Daoy (cell line): ENCODE results near the gene ARL6IP4. TPM values are rescaled to one million over a fixed set of nuclear protein-coding genes. Genes with fewer than 3 reads are reported as not detected.

Experiments
- DNase-seq: peaks from one replicate; pipeline ENCODE4 v3.0.0-alpha.2; 2015; ENCODE audit warnings: low read depth
- total RNA-seq: library from RNA; depleted of rRNA; stranded (reverse); fragments of >200 nt; shearing (Covaris generic); gene quantifications from 2 replicates; pipeline ENCODE4 v1.2.3, GENCODE V29; 2014; rRNA removed

ARL6IP4 gene
- 252 and 278 TPM in 2 replicates for total RNA-seq

GRCh38 chr12:122980183-122981035 is at the start of gene ARL6IP4:
ARL6IP4 (plus strand) TSS chr12:122980681; CDS start chr12:122981140, 459 bp downstream.
- DNase-seq: peak; percentile 83

DNA sequence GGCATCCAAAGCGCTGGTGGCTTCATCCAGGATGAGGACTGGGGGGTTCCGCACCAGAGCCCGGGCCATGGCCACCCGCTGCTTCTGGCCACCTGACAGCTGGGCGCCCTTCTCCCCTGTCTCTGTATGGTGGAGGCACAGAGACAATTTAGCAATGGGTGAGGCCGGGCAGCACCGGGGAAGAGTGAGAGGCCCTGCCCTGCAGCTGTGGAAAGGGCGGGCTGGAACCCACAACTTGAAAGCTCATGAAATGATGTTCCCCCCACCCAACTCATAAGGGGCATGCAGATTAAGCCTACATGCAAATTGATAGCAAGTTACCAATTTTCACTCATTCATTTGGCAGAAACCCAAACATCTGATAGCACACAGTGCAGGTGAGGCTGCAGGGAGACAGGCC is 48.3 kb upstream of the ARL6IP4 start:
- no peak for DNase-seq

- DNase-seq: no peak
Measured at GRCh38 chr12:122934722-122935121, 45.8 kb upstream of the ARL6IP4 start.

DNA sequence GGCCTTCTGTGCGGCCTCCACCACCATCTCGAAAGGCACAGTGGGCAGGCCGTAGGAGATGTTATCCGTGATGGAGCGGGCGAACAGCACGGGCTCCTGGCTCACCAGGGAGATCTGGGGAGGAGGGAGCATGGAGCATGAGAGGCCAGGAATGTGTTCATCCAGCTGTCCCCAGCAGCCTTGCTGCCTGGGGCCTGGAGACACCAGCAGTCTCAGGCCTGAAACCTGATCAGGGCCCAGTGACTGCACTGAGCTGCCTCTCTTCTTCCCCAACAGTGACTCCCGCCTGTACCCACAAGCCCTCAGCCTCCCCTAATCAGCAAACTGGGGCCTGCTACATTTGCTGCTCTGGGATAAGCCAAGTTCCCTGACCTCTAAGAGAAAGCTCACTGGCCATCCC is 45.2 kb upstream of the ARL6IP4 start:
- no peak for DNase-seq

GRCh38 chr12:122937622-122938091 is 42.8 kb upstream of the ARL6IP4 start:
- DNase-seq: no peak

DNA sequence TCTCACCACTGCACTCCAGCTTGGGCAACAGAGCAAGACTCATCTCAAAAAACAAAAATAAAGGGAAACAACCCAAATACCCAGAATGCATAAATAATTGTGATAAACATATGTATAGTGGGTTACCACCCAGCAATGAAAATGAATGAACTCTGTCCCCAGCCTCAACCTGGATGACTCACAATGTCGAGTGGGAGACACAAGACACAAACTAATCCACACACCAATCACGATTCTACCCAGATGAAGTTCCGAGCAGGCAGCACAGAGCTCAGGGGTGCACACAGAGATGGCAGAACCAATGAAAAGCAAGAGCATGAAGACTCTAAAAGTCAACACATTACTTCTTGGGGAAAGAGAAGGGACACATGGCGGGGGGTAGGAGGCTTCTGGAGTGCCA is 41.4 kb upstream of the ARL6IP4 start:
- DNase-seq: no peak

DNA sequence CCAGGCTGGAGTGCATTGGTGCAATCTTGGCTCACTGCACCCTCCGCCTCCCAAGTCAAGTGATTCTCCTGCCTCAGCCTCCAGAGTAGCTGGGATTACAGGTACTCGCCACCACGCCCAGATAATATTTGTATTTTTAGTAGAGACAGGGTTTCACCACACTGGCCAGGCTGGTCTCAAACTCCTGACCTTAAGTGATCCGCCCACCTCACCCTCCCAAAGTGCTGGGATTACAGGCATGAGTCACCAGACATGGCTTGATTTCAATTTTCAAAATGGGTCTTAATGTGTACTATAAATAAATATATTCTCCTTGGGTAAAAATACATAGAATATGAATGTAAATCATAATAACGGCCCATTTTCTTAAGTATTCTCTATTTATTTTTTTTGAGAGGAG is 39.1 kb upstream of the ARL6IP4 start:
- peak; percentile 49 for DNase-seq

GRCh38 chr12:122942637-122943036 is 37.8 kb upstream of the ARL6IP4 start:
- peak; percentile 66 for DNase-seq

- DNase-seq: peak; percentile 47
Measured at GRCh38 chr12:122943196-122943595, 37.3 kb upstream of the ARL6IP4 start.

GRCh38 chr12:122944605-122945592 is 35.6 kb upstream of the ARL6IP4 start:
- DNase-seq: peak; percentile 91

GRCh38 chr12:122946690-122947341 is 33.7 kb upstream of the ARL6IP4 start:
- DNase-seq: peak; percentile 100

- DNase-seq: peak; percentile 49
Measured at GRCh38 chr12:122947352-122947792, 33.1 kb upstream of the ARL6IP4 start.

DNA sequence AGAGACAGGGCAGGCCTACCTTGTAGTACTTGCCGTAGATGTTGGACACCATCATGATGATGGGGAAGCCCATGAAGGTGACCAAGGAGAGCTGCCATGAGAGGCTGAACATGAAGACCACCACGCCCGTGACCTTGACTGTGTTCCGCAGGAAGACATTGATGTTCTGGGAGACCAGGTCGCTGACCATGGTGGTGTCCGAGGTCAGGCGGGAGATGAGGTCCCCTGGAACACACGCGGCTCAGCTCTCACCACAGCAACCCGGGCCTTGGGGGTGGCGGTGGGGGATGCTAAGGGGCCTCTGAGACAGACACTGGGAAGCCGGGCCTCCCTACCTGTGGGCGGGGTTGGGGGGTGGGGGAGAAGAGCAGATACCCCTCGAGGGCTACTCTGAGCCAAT is 31.9 kb upstream of the ARL6IP4 start:
- no peak for DNase-seq

DNA sequence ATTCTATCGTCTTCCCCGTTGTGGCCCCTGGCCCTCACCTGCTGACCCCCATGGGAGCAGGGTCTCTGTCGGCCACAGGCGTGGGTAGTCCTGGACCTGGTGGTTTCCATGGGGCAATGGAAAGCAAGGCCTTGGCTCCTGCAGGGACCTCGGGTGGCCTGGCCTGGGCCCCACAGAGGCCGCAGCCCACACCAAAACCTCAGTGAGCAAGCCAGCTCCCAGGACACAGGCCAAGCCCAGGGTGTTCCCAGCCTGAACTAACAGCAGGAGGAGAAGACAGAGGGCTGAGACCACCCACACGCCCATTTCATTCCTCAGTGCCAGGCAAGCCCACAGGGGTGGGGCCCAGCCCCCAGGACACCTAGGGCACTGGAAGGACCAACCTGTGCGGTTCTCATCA is 31.1 kb upstream of the ARL6IP4 start:
- DNase-seq: no peak

DNA sequence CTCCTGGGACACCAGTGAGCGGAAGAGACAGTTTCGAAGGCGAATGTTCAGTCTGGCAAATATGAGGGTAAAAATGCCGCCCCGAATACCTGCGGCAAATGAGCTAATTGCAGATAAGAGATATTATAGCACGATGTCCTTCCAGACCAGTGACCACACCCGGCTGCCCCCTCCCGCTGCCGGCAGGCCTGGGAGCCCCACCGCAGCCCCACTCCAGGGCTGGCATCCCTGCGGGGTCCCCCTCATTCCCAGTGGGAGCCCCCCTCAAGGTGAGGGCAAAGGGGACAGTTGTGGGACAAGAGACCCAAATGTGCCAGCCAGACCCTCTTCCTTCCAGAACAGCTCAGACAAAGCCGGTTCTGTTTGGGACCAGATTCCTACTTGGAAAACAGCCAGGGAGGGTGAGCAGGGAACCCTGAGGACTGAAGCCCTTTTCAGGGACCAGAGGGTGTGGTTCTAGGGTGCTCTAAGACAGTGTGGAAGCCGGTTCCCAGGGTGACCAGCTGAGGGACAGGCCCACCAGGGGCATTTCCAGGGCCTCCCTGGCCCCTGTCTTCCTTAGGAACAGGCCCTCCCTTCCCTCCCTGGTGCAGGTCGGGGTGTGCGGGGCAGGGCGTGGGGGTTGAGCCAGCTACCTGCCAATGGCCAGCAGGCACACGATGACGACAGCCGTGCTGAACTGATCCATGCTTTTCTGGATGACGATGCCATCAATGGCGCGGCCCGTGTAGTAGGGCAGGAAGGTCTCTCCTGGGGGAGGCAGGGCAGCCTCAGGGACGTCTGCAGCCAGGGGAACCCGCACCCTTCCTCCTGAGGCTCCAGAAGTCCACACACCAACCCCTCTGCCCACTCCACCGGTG is 30.4 kb upstream of the ARL6IP4 start:
- no peak for DNase-seq

- peak; percentile 80 for DNase-seq
Measured at GRCh38 chr12:122951406-122951805, 29.1 kb upstream of the ARL6IP4 start.

GRCh38 chr12:122951979-122952892 is 28.2 kb upstream of the ARL6IP4 start:
- peak; percentile 82 for DNase-seq

GRCh38 chr12:122955156-122955555 is 25.3 kb upstream of the ARL6IP4 start:
- no peak for DNase-seq

- no peak for DNase-seq
Measured at GRCh38 chr12:122956035-122956434, 24.4 kb upstream of the ARL6IP4 start.
